Measurements from ENCODE around the gene NTNG1. TPM values are rescaled to one million over a fixed set of nuclear protein-coding genes. Genes with fewer than 3 reads are reported as not detected.

The NTNG1 gene
- total RNA-seq, 1 donor from 2014 or later, result not detected

GRCh38 chr1:107187399-107187798 lies 46.6 kb downstream of the NTNG1 start:
- Mint-ChIP-seq H3K4me1 (ENCODE audit: low read depth) (no peaks in the 10 kb centered on the region), H3K4me3 (ENCODE audit: low read depth) (no peak overlapping the region), H3K27me3 (ENCODE audit: low read depth) (no peaks in the 10 kb centered on the region), H3K9me3 (no peaks in the 10 kb centered on the region), H3K27ac (no peak overlapping the region), H3K36me3 (ENCODE audit: low read depth) (no peaks in the 10 kb centered on the region)
- DNase-seq (ENCODE audit: low spot score), result no peak
- intact Hi-C loops (cut with micrococcal nuclease), result no loop called here

- Mint-ChIP-seq H3K27ac (no peak overlapping the region), H3K27me3 (ENCODE audit: low read depth) (no peaks in the 10 kb centered on the region), H3K36me3 (ENCODE audit: low read depth) (no peaks in the 10 kb centered on the region), H3K4me1 (ENCODE audit: low read depth) (no peaks in the 10 kb centered on the region), H3K9me3 (no peaks in the 10 kb centered on the region), H3K4me3 (ENCODE audit: low read depth) (no peak overlapping the region)
- DNase-seq (ENCODE audit: low spot score), result no peak
- intact Hi-C loops (cut with micrococcal nuclease), result no loop called here
These were observed 47.3 kb downstream of the NTNG1 start for GRCh38 chr1:107188160-107188559.

DNA sequence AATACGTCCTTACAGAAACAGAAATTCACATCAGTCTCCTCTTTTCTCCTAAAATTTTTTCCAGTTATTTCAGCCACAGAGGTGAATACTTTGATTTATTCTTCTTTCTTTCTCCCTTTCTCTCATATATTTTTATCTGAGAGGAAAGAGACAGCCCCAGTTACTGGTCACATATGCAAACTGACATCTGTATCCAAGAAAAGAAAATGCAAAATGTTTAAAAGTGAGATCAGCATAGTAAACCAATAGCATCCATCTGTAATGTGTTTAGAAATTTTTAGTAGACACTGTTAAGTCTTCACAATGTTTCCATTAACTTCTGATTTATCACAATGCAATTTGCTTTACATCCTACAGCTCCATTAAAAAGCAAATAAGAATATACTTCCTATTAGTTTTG lies 53.5 kb downstream of the NTNG1 start:
- H3K27ac Mint-ChIP-seq, result no peak overlapping the region
- H3K27me3 Mint-ChIP-seq (ENCODE audit: low read depth), result no peaks in the 10 kb centered on the region
- no peak for DNase-seq (ENCODE audit: low spot score)
- no peak overlapping the region for H3K4me3 Mint-ChIP-seq (ENCODE audit: low read depth)
- no peaks in the 10 kb centered on the region for H3K9me3 Mint-ChIP-seq
- intact Hi-C loops (cut with micrococcal nuclease), result no loop called here
- no peaks in the 10 kb centered on the region for H3K36me3 Mint-ChIP-seq (ENCODE audit: low read depth)
- H3K4me1 Mint-ChIP-seq (ENCODE audit: low read depth), result no peaks in the 10 kb centered on the region

GRCh38 chr1:107195476-107195875 lies 54.6 kb downstream of the NTNG1 start:
- DNase-seq (ENCODE audit: low spot score), result no peak
- Mint-ChIP-seq H3K9me3 (no peaks in the 10 kb centered on the region), H3K4me1 (ENCODE audit: low read depth) (no peaks in the 10 kb centered on the region), H3K36me3 (ENCODE audit: low read depth) (no peaks in the 10 kb centered on the region), H3K4me3 (ENCODE audit: low read depth) (no peak overlapping the region), H3K27me3 (ENCODE audit: low read depth) (no peaks in the 10 kb centered on the region), H3K27ac (no peak overlapping the region)
- intact Hi-C loops (cut with micrococcal nuclease), result no loop called here

DNA sequence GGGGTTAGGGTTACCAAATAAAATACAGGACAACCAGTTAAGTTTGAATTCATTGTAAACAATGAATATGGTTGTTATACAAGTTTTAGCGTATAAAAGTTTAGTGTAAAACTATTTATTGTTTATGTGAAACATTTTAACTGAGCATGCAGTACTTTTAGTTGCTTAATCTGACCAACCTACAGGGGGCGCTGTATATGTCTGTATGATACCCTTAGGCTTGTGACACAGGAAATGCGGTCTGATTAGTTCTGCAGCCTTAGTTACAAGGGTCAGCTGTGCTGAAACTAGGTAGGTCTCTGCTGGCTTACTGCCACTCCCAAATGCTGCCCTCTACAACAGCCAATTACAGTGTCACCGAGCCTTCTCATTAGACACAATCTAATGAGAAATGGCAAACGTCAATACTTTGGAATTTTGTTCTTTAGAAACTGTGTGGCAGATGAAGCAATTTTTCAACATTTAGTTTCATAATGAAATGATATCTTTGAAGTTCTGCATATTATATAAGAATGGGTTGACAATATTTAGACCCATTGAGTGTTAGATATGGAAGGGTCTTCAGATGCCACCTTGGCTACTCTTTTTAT lies 56.2 kb downstream of the NTNG1 start:
- Mint-ChIP-seq H3K4me1 (ENCODE audit: low read depth) (no peaks in the 10 kb centered on the region), H3K4me3 (ENCODE audit: low read depth) (no peak overlapping the region), H3K9me3 (peaks cover 3% of the 10 kb centered on the region), H3K36me3 (ENCODE audit: low read depth) (no peaks in the 10 kb centered on the region), H3K27me3 (ENCODE audit: low read depth) (no peaks in the 10 kb centered on the region), H3K27ac (no peak overlapping the region)
- DNase-seq (ENCODE audit: low spot score), result no peak
- intact Hi-C loops (cut with micrococcal nuclease), result no loop called here

DNA sequence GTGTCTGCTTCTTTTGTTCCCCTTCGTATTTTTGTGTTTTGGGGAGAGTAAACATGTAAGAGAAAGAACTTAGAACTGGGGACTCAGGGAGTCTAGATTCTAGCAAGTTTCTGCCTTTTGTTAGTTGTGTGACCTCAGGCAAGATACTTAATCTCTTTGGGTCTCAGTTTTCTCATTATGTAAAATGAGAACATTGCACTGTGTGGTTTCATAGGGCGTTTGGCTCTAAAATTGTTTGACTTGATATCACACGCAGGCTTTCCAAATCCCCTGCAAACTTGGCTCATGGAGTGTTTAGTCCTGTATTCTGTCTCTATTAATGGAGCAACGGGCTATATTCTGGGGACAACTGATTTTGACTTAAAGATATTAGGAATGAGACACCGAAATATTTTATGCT lies 57.7 kb downstream of the NTNG1 start:
- Mint-ChIP-seq H3K9me3 (peaks cover 3% of the 10 kb centered on the region), H3K4me3 (ENCODE audit: low read depth) (no peak overlapping the region), H3K4me1 (ENCODE audit: low read depth) (no peaks in the 10 kb centered on the region), H3K27me3 (ENCODE audit: low read depth) (no peaks in the 10 kb centered on the region), H3K27ac (no peak overlapping the region), H3K36me3 (ENCODE audit: low read depth) (no peaks in the 10 kb centered on the region)
- intact Hi-C loops (cut with micrococcal nuclease), result no loop called here
- DNase-seq (ENCODE audit: low spot score), result no peak

DNA sequence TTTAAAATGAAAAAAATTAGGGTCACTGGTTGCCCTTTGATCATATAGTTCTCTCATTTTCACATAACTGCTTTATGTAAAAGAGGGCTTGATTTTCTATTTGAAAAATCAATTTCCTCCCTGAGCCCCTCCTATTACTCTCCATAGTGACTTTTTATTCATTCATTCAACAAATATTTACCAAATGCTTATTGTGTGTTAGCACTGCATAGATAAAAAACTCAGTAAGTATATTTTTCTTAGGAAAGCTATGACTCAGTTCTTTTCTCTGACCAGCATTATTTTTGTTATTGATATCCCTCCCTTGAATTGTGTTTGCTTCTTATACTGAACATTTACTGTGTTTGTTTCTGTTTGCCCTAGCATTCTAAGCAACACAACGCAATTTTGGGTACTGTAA lies 59.8 kb downstream of the NTNG1 start:
- no peak for DNase-seq (ENCODE audit: low spot score)
- intact Hi-C loops (cut with micrococcal nuclease), result no loop called here

GRCh38 chr1:107202007-107202406 lies 61.2 kb downstream of the NTNG1 start:
- DNase-seq (ENCODE audit: low spot score), result no peak
- H3K9me3 Mint-ChIP-seq, result peaks cover 3% of the 10 kb centered on the region
- H3K27ac Mint-ChIP-seq, result no peak overlapping the region
- no peak overlapping the region for H3K4me3 Mint-ChIP-seq (ENCODE audit: low read depth)
- H3K4me1 Mint-ChIP-seq (ENCODE audit: low read depth), result no peaks in the 10 kb centered on the region
- intact Hi-C loops (cut with micrococcal nuclease), result no loop called here
- H3K36me3 Mint-ChIP-seq (ENCODE audit: low read depth), result no peaks in the 10 kb centered on the region
- no peaks in the 10 kb centered on the region for H3K27me3 Mint-ChIP-seq (ENCODE audit: low read depth)

More for the DNA sequence above, 59.8 kb downstream of the NTNG1 start:
- H3K4me1 Mint-ChIP-seq (ENCODE audit: low read depth), result no peaks in the 10 kb centered on the region
- H3K9me3 Mint-ChIP-seq, result peaks cover 3% of the 10 kb centered on the region
- H3K27me3 Mint-ChIP-seq (ENCODE audit: low read depth), result no peaks in the 10 kb centered on the region
- H3K27ac Mint-ChIP-seq, result no peak overlapping the region
- H3K36me3 Mint-ChIP-seq (ENCODE audit: low read depth), result no peaks in the 10 kb centered on the region
- H3K4me3 Mint-ChIP-seq (ENCODE audit: low read depth), result no peak overlapping the region

- Mint-ChIP-seq H3K27me3 (ENCODE audit: low read depth) (no peaks in the 10 kb centered on the region), H3K4me3 (ENCODE audit: low read depth) (no peak overlapping the region), H3K9me3 (no peaks in the 10 kb centered on the region), H3K36me3 (ENCODE audit: low read depth) (no peaks in the 10 kb centered on the region), H3K4me1 (ENCODE audit: low read depth) (no peaks in the 10 kb centered on the region), H3K27ac (no peak overlapping the region)
- intact Hi-C loops (cut with micrococcal nuclease), result no loop called here
- DNase-seq (ENCODE audit: low spot score), result no peak
These were observed 72.4 kb downstream of the NTNG1 start for GRCh38 chr1:107213225-107213624.

GRCh38 chr1:107220036-107220435 lies 79.2 kb downstream of the NTNG1 start:
- intact Hi-C loops (cut with micrococcal nuclease), result no loop called here
- H3K4me3 Mint-ChIP-seq (ENCODE audit: low read depth), result no peak overlapping the region
- H3K4me1 Mint-ChIP-seq (ENCODE audit: low read depth), result no peaks in the 10 kb centered on the region
- H3K27ac Mint-ChIP-seq, result no peak overlapping the region
- DNase-seq (ENCODE audit: low spot score), result no peak
- H3K9me3 Mint-ChIP-seq, result no peaks in the 10 kb centered on the region
- H3K27me3 Mint-ChIP-seq (ENCODE audit: low read depth), result no peaks in the 10 kb centered on the region
- no peaks in the 10 kb centered on the region for H3K36me3 Mint-ChIP-seq (ENCODE audit: low read depth)

DNA sequence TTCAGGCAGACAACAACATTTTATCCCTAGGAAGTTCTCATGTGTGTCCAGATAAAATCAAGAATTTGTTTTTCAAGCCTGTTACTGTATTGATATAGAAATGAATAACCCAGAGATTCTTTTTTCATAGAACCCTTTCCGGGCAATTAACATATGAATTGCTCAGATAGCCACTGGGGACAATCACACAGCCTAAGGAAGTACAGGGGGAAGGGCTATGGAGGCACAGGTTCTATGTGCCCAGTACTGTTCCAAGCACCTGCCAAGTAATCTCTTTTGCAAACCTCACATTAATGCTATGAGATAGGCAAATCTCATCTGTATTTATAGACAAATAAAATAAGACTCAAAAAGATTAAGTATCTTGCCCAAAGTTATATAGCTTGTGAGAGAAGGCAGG lies 84.9 kb downstream of the NTNG1 start:
- intact Hi-C loops (cut with micrococcal nuclease), result no loop called here
- Mint-ChIP-seq H3K4me1 (ENCODE audit: low read depth) (no peaks in the 10 kb centered on the region), H3K9me3 (no peaks in the 10 kb centered on the region), H3K4me3 (ENCODE audit: low read depth) (no peak overlapping the region), H3K27me3 (ENCODE audit: low read depth) (no peaks in the 10 kb centered on the region), H3K27ac (no peak overlapping the region), H3K36me3 (ENCODE audit: low read depth) (no peaks in the 10 kb centered on the region)
- no peak for DNase-seq (ENCODE audit: low spot score)

DNA sequence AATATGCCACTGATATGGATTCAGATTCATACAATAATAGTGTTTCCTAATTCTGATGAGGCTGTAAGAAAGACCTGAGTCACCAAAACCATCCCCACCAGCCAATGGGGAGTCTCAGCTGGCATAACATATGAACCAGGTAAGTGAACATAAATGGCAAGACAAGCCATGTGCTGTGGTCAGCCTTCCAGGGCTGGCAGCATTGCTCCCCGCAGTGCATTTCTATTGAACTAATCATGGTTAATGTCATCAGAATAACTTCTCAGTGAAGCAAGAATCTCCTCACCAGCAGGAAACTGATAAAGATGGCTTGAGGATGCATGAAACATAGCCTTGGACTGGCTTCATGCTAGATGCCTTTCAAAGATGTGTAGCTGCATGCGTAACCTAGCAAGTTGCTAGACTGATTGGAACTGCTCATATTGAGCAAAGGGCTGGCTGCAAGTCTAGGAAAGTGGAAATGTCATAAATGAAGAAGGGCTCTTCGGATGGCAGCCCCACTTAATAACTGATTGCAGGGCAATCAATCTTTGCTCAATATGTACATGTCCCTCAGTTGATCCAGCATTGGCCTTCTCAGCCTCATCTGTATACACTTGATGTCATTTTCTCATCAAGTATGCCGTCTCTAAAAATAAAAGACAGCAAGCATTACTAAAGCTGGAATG lies 88.0 kb downstream of the NTNG1 start:
- no peak overlapping the region for H3K4me3 Mint-ChIP-seq (ENCODE audit: low read depth)
- intact Hi-C loops (cut with micrococcal nuclease), result no loop called here

DNA sequence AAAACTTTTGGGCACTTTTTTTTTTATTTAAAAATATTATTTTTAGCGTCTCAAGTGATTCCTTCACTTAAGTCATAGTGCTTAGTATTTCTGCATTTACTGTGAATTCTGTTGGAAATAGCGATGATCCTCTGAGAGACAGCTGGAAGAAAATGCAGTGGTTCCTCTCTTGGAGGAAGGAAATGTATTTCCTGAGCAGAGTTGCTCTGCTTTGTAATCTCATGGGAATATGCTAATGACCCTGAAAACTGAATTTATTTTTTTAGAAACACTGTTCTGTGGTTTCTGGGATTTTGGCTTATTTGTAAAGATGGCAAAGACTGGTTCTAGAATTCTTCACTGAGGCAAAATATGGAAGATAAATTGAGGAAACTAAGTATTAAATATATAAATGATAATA lies 88.9 kb downstream of the NTNG1 start:
- DNase-seq (ENCODE audit: low spot score), result no peak
- Mint-ChIP-seq H3K36me3 (ENCODE audit: low read depth) (no peaks in the 10 kb centered on the region), H3K27ac (no peak overlapping the region), H3K27me3 (ENCODE audit: low read depth) (no peaks in the 10 kb centered on the region), H3K9me3 (no peaks in the 10 kb centered on the region), H3K4me3 (ENCODE audit: low read depth) (no peak overlapping the region), H3K4me1 (ENCODE audit: low read depth) (no peaks in the 10 kb centered on the region)
- intact Hi-C loops (cut with micrococcal nuclease), result no loop called here

More for the DNA sequence above, 88.0 kb downstream of the NTNG1 start:
- Mint-ChIP-seq H3K36me3 (ENCODE audit: low read depth) (no peaks in the 10 kb centered on the region), H3K27me3 (ENCODE audit: low read depth) (no peaks in the 10 kb centered on the region), H3K27ac (no peak overlapping the region), H3K4me1 (ENCODE audit: low read depth) (no peaks in the 10 kb centered on the region), H3K9me3 (no peaks in the 10 kb centered on the region)
- DNase-seq (ENCODE audit: low spot score), result no peak
